ENCODE data around the gene RCL1.
"Not testable (repeated sequence)": the region's sequence is repeated elsewhere in the genome, so short reads cannot be mapped to it uniquely, and the experiment has no call there.

RCL1 gene

GRCh38 chr9:4792572-4793458 lies at the start of gene RCL1:
TSS of gene RCL1 (plus strand) at chr9:4792944. CDS start at chr9:4793092, 148 bp downstream.
- peak; percentile 95 for DNase-seq

GRCh38 chr9:4743131-4743875 lies 49.4 kb upstream of the RCL1 start:
- DNase-seq, result no peak

GRCh38 chr9:4746278-4747030 lies 46.3 kb upstream of the RCL1 start:
- DNase-seq, result no peak

- DNase-seq, result no peak
These were observed 44.1 kb upstream of the RCL1 start for GRCh38 chr9:4748612-4749011.

- peak; percentile 49 for DNase-seq
These were observed 42.6 kb upstream of the RCL1 start for GRCh38 chr9:4750023-4750673.

GRCh38 chr9:4754530-4754929 lies 38.2 kb upstream of the RCL1 start:
- not testable (repeated sequence) for DNase-seq

- DNase-seq, result no peak
These were observed 37.6 kb upstream of the RCL1 start for GRCh38 chr9:4755026-4755609.

GRCh38 chr9:4756420-4756819 lies 36.3 kb upstream of the RCL1 start:
- no peak for DNase-seq

- no peak for DNase-seq
These were observed 32.6 kb upstream of the RCL1 start for GRCh38 chr9:4760122-4760521.

GRCh38 chr9:4762108-4762885 lies 30.4 kb upstream of the RCL1 start:
- peak; percentile 84 for DNase-seq

GRCh38 chr9:4762886-4763541 lies 29.7 kb upstream of the RCL1 start:
- no peak for DNase-seq

GRCh38 chr9:4764033-4764432 lies 28.7 kb upstream of the RCL1 start:
- no peak for DNase-seq

GRCh38 chr9:4768681-4769080 lies 24.1 kb upstream of the RCL1 start:
- no peak for DNase-seq

GRCh38 chr9:4769321-4770080 lies 23.2 kb upstream of the RCL1 start:
- no peak for DNase-seq

GRCh38 chr9:4771788-4772187 lies 21.0 kb upstream of the RCL1 start:
- DNase-seq, result no peak

- no peak for DNase-seq
These were observed 18.5 kb upstream of the RCL1 start for GRCh38 chr9:4774209-4774608.

GRCh38 chr9:4774958-4775357 lies 17.8 kb upstream of the RCL1 start:
- DNase-seq, result not testable (repeated sequence)

- DNase-seq, result no peak
These were observed 12.1 kb upstream of the RCL1 start for GRCh38 chr9:4780651-4781050.

GRCh38 chr9:4781408-4781807 lies 11.3 kb upstream of the RCL1 start:
- no peak for DNase-seq

GRCh38 chr9:4783191-4783590 lies 9.6 kb upstream of the RCL1 start:
- DNase-seq, result not testable (repeated sequence)

Data from CD4-positive, alpha-beta T cell treated with Interleukin-12 subunit alpha and Interleukin-12 subunit beta, for 1 hour (primary cell).